GM18867 (cell line): ENCODE results near the gene SLC28A1.

Experiments used
- ATAC-seq: cut with Tn5 transposase; IDR thresholded peaks from one replicate; pipeline ENCODE4 v1.9.1; 2021; ENCODE audit warnings: mild to moderate bottlenecking, moderate library complexity; ENCODE audit not compliant: unreplicated experiment

SLC28A1 gene

GRCh38 chr15:84883466-84883865 is 996 bp upstream of the SLC28A1 start:
- no peak for ATAC-seq

GRCh38 chr15:84885801-84886200 is 1.3 kb downstream of the SLC28A1 start:
- no peak for ATAC-seq

GRCh38 chr15:84886211-84886983 is 1.9 kb downstream of the SLC28A1 start:
- ATAC-seq, result no peak

GRCh38 chr15:84886984-84887299 is 2.5 kb downstream of the SLC28A1 start:
- ATAC-seq, result no peak

- ATAC-seq, result no peak
Measured at GRCh38 chr15:84887938-84888337, 3.5 kb downstream of the SLC28A1 start.

GRCh38 chr15:84888639-84889038 is 4.2 kb downstream of the SLC28A1 start:
- ATAC-seq, result no peak

GRCh38 chr15:84889313-84889990 is 5.0 kb downstream of the SLC28A1 start:
- ATAC-seq, result no peak

GRCh38 chr15:84889991-84890669 is 5.7 kb downstream of the SLC28A1 start:
- ATAC-seq, result no peak

- no peak for ATAC-seq
Measured at GRCh38 chr15:84890670-84891162, 6.3 kb downstream of the SLC28A1 start.

- no peak for ATAC-seq
Measured at GRCh38 chr15:84891339-84891738, 6.9 kb downstream of the SLC28A1 start.

- ATAC-seq, result no peak
Measured at GRCh38 chr15:84892786-84893307, 8.4 kb downstream of the SLC28A1 start.

GRCh38 chr15:84893607-84894006 is 9.1 kb downstream of the SLC28A1 start:
- ATAC-seq, result no peak

GRCh38 chr15:84894736-84895425 is 10.4 kb downstream of the SLC28A1 start:
- ATAC-seq, result no peak

GRCh38 chr15:84898761-84899160 is 14.3 kb downstream of the SLC28A1 start:
- ATAC-seq, result no peak

GRCh38 chr15:84899750-84900149 is 15.3 kb downstream of the SLC28A1 start:
- no peak for ATAC-seq

- ATAC-seq, result no peak
Measured at GRCh38 chr15:84901540-84901939, 17.1 kb downstream of the SLC28A1 start.

- no peak for ATAC-seq
Measured at GRCh38 chr15:84903751-84904150, 19.3 kb downstream of the SLC28A1 start.

GRCh38 chr15:84904419-84904818 is 20.0 kb downstream of the SLC28A1 start:
- no peak for ATAC-seq

- no peak for ATAC-seq
Measured at GRCh38 chr15:84905016-84905916, 20.8 kb downstream of the SLC28A1 start.

GRCh38 chr15:84907731-84908130 is 23.3 kb downstream of the SLC28A1 start:
- no peak for ATAC-seq
